Testis (tissue), 2 donors: Measurements from ENCODE around the gene LIPG.

Experiments
- POLR2A ChIP-seq: fragments of 450-650 bp; IDR thresholded peaks from one replicate; pipeline ENCODE4 v1.6.1; 2017; ENCODE audit warnings: antibody characterized with exemption, mild to moderate bottlenecking, moderate library complexity
- TF ChIP-seq, protein P1 (sequence below), 3 experiments: fragments of 450-650 bp in 2 of 3; fragments of 200-600 bp in 1 of 3; sonication (generic) in 1 of 3; IDR thresholded peaks; one replicate each; pipeline ENCODE4 v1.5.1; 2016 to 2019; ENCODE audit warnings: antibody characterized with exemption in 3 of 3, mild to moderate bottlenecking in 2 of 3, moderate library complexity in 1 of 3

DNA sequence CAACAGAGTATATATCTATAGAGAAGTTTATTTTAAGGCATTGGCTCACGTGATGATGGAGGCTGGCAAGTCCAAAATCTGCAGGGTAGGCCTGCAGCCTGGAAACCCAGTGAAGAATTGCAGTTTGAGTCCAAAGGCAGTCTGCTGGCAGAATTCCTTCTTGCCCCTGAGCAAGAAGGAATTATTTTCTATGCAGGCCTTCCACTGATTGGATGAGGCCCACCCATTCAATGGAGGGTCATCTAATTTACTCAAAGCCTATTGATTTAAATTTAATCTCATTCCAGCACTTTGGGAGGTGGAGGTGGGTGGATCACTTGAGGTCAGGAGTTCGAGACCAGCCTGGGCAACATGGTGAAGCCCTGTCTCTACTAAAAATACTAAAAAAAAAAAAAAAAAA is 44.4 kb upstream of the LIPG start:
- TF ChIP-seq, protein P1, sequence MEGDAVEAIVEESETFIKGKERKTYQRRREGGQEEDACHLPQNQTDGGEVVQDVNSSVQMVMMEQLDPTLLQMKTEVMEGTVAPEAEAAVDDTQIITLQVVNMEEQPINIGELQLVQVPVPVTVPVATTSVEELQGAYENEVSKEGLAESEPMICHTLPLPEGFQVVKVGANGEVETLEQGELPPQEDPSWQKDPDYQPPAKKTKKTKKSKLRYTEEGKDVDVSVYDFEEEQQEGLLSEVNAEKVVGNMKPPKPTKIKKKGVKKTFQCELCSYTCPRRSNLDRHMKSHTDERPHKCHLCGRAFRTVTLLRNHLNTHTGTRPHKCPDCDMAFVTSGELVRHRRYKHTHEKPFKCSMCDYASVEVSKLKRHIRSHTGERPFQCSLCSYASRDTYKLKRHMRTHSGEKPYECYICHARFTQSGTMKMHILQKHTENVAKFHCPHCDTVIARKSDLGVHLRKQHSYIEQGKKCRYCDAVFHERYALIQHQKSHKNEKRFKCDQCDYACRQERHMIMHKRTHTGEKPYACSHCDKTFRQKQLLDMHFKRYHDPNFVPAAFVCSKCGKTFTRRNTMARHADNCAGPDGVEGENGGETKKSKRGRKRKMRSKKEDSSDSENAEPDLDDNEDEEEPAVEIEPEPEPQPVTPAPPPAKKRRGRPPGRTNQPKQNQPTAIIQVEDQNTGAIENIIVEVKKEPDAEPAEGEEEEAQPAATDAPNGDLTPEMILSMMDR (IDR thresholded peaks at IDR 0.05): no peak
- TF ChIP-seq POLR2A: no peak
